ENCODE data around the gene WRAP73. TPM values are rescaled to one million over a fixed set of nuclear protein-coding genes. Genes with fewer than 3 reads are reported as not detected.

WRAP73 gene
- total and polyA plus RNA-seq, 12 donors: 5.1 to 29.6 (median 18.1) TPM

GRCh38 chr1:3607703-3608065 is 42.2 kb downstream of the WRAP73 start:
- no peak overlapping the region for H3K27ac ChIP-seq
- 80 to 88% (median 83%) methylated on average over 4 to 18 of the region's 18 CpGs for WGBS, 4 donors
- H3K4me3 ChIP-seq: no peak overlapping the region
- peaks cover 0 to 9% of the 10 kb centered on the region in 2 donors for H3K4me1 ChIP-seq (replicated peaks in 1 of 2)
- H3K36me3 ChIP-seq (replicated peaks in 1 of 2): no peaks in the 10 kb centered on the region
- peaks cover 31% of the 10 kb centered on the region for H3K27me3 ChIP-seq
- no peaks in the 10 kb centered on the region for H3K9me3 ChIP-seq (replicated peaks in 1 of 3)
- intact Hi-C loops (cut with DNase I): no loop called here
- TF ChIP-seq POLR2A (IDR thresholded peaks at IDR 0.05): no peak
- TF ChIP-seq, protein P1, sequence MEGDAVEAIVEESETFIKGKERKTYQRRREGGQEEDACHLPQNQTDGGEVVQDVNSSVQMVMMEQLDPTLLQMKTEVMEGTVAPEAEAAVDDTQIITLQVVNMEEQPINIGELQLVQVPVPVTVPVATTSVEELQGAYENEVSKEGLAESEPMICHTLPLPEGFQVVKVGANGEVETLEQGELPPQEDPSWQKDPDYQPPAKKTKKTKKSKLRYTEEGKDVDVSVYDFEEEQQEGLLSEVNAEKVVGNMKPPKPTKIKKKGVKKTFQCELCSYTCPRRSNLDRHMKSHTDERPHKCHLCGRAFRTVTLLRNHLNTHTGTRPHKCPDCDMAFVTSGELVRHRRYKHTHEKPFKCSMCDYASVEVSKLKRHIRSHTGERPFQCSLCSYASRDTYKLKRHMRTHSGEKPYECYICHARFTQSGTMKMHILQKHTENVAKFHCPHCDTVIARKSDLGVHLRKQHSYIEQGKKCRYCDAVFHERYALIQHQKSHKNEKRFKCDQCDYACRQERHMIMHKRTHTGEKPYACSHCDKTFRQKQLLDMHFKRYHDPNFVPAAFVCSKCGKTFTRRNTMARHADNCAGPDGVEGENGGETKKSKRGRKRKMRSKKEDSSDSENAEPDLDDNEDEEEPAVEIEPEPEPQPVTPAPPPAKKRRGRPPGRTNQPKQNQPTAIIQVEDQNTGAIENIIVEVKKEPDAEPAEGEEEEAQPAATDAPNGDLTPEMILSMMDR (IDR thresholded peaks at IDR 0.05): no peak
- DNase-seq: no peak

DNA sequence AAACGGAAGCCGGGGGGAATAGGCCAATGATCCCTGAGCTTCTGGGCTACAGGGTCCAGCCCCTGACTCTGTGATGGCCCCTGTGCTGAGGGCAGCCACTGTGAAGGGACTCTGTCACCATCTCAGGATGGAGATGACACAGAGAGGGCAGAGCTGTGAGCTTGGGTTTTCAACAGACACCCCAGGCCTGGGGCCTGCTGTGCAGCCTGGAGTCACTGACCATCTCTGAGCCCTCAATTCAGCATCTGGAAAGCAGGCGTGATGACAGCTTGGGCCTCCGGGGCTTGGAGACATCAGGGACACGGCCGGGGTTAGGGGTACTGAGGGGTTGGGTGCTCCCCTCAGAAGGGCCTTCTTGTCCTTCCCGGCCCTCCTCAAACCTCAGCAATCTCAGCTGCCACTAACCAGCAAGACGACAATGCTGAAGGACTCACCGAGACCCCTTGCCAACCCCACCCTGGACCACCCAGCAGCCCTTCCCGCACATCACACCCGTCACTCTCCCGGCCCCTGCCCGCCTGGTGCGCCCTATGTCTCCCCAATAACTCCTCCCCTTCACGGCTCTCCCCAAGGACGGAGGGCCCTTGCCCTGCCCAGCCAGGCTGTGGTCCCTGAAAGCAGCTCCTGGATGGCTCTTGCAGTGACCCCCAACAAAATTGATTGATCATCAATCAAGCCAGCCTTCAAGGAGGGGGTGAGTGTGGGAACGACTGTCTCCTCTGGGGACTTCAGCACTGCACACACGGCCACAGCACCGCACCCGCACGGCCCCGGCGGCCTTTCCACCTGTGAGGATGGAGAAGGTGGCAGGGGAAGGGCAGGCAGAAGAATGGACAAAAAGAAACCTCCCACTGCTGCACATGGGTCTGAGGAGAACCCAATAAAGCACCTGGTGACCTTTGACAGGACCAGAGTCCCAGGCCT is 42.9 kb downstream of the WRAP73 start:
- H3K9me3 ChIP-seq (replicated peaks in 1 of 3): no peaks in the 10 kb centered on the region
- H3K36me3 ChIP-seq (replicated peaks in 1 of 2): no peaks in the 10 kb centered on the region
- H3K4me1 ChIP-seq (replicated peaks in 1 of 2): peaks cover 0 to 9% of the 10 kb centered on the region in 2 donors
- no peak for DNase-seq
- H3K27me3 ChIP-seq: peaks cover 31% of the 10 kb centered on the region
- no peak overlapping the region for H3K4me3 ChIP-seq
- intact Hi-C loops (cut with DNase I): no loop called here
- TF ChIP-seq POLR2A (IDR thresholded peaks at IDR 0.05): no peak
- TF ChIP-seq, protein P1 (IDR thresholded peaks at IDR 0.05): no peak
- 76 to 83% (median 78%) methylated on average over 15 to 23 of the region's 23 CpGs for WGBS, 4 donors
- H3K27ac ChIP-seq: no peak overlapping the region

GRCh38 chr1:3604997-3605823 is 44.7 kb downstream of the WRAP73 start:
- TF ChIP-seq, protein P1 (IDR thresholded peaks at IDR 0.05): no peak
- TF ChIP-seq POLR2A (IDR thresholded peaks at IDR 0.05): no peak
- Histone ChIP-seq H3K27ac (no peak overlapping the region), H3K36me3 (replicated peaks in 1 of 2) (no peaks in the 10 kb centered on the region), H3K4me1 (replicated peaks in 1 of 2) (no peaks in the 10 kb centered on the region), H3K27me3 (peaks cover 25% of the 10 kb centered on the region), H3K9me3 (replicated peaks in 1 of 3) (no peaks in the 10 kb centered on the region), H3K4me3 (no peak overlapping the region)
- WGBS, 4 donors: 80 to 93% (median 88%) methylated on average over 7 of the region's 7 CpGs
- intact Hi-C loops (cut with DNase I): loop anchor here in 1 of 2 donors (5.0 kb wide), 1 partner anchor 113 kb away; no protein-coding TSS in a partner anchor
- DNase-seq: no peak

- Histone ChIP-seq H3K4me3 (no peak overlapping the region), H3K27me3 (peaks cover 19% of the 10 kb centered on the region), H3K4me1 (replicated peaks in 1 of 2) (no peaks in the 10 kb centered on the region), H3K9me3 (replicated peaks in 1 of 3) (no peaks in the 10 kb centered on the region), H3K36me3 (replicated peaks in 1 of 2) (no peaks in the 10 kb centered on the region), H3K27ac (no peak overlapping the region)
- intact Hi-C loops (cut with DNase I): loop anchor here in 1 of 2 donors (5.0 kb wide), 1 partner anchor 112 kb away; no protein-coding TSS in a partner anchor
- 80 to 88% (median 83%) methylated on average over 7 to 8 of the region's 8 CpGs for WGBS, 4 donors
- TF ChIP-seq, protein P1 (IDR thresholded peaks at IDR 0.05): no peak
- no peak for TF ChIP-seq POLR2A (IDR thresholded peaks at IDR 0.05)
- DNase-seq: no peak
These were observed 45.4 kb downstream of the WRAP73 start for GRCh38 chr1:3604468-3604974.

All from adrenal gland (tissue), 12 donors.